Mesothelial cell of epicardium (in vitro differentiated cells): Measurements from ENCODE around the gene LMBRD2. TPM values are rescaled to one million over a fixed set of nuclear protein-coding genes. Genes with fewer than 3 reads are reported as not detected.

ENCODE experiments used
- DNase-seq, 2 experiments: peaks; one replicate each; pipeline ENCODE4 v3.0.0; 2021; ENCODE audit warnings: low spot score in 2 of 2; ENCODE audit not compliant: unreplicated experiment in 2 of 2
- H3K27ac Mint-ChIP-seq: 2 replicates; pipeline ENCODE4 v1.8.0; 2021; ENCODE audit warnings: mixed read lengths
- H3K27me3 Mint-ChIP-seq: 2 replicates; pipeline ENCODE4 v1.8.0; 2021; ENCODE audit warnings: low read depth, mixed read lengths
- H3K36me3 Mint-ChIP-seq: 2 replicates; pipeline ENCODE4 v1.8.0; 2021; ENCODE audit warnings: mixed read lengths
- H3K4me1 Mint-ChIP-seq: 2 replicates; pipeline ENCODE4 v1.8.0; 2021; ENCODE audit warnings: mixed read lengths
- H3K4me3 Mint-ChIP-seq: 2 replicates; pipeline ENCODE4 v1.8.0; 2021; ENCODE audit warnings: mild to moderate bottlenecking, moderate library complexity, mixed read lengths
- H3K9me3 Mint-ChIP-seq: 2 replicates; pipeline ENCODE4 v1.8.0; 2021; ENCODE audit warnings: mixed read lengths
- CTCF ChIP-seq: fragments of 200-600 bp; sonication (generic); IDR thresholded peaks from one replicate; pipeline ENCODE4 v1.5.0; 2021; ENCODE audit warnings: antibody characterized with exemption; ENCODE audit not compliant: unreplicated experiment
- total RNA-seq: library from RNA; stranded (reverse); gene quantifications from 3 replicates; pipeline ENCODE4 v1.2.1, GENCODE V29; 2021

LMBRD2 gene
- total RNA-seq, 1 donor from 2014 or later, result 7.9 TPM

- H3K4me3 Mint-ChIP-seq, result no peak overlapping the region
- no peak for DNase-seq
- peaks cover 15% of the 10 kb centered on the region for H3K9me3 Mint-ChIP-seq
- H3K4me1 Mint-ChIP-seq, result peaks cover 16% of the 10 kb centered on the region
- no peak for TF ChIP-seq CTCF
- H3K36me3 Mint-ChIP-seq, result peaks cover 50% of the 10 kb centered on the region
- no peak overlapping the region for H3K27ac Mint-ChIP-seq
- no peaks in the 10 kb centered on the region for H3K27me3 Mint-ChIP-seq
These were observed 30.1 kb upstream of the LMBRD2 start for GRCh38 chr5:36181774-36182173.

GRCh38 chr5:36180556-36181350 lies 29.1 kb upstream of the LMBRD2 start:
- DNase-seq, result no peak
- Mint-ChIP-seq H3K27ac (peak overlapping the region; percentile 67), H3K4me3 (no peak overlapping the region)

GRCh38 chr5:36179950-36180349 lies 28.3 kb upstream of the LMBRD2 start:
- no peak for DNase-seq
- H3K9me3 Mint-ChIP-seq, result peaks cover 2% of the 10 kb centered on the region
- peaks cover 37% of the 10 kb centered on the region for H3K36me3 Mint-ChIP-seq
- peak overlapping the region; percentile 67 for H3K27ac Mint-ChIP-seq
- H3K4me1 Mint-ChIP-seq, result peaks cover 16% of the 10 kb centered on the region
- no peak overlapping the region for H3K4me3 Mint-ChIP-seq
- no peak for TF ChIP-seq CTCF
- no peaks in the 10 kb centered on the region for H3K27me3 Mint-ChIP-seq

More at GRCh38 chr5:36180556-36181350, 29.1 kb upstream of the LMBRD2 start:
- TF ChIP-seq CTCF, result no peak
- Mint-ChIP-seq H3K4me1 (peaks cover 16% of the 10 kb centered on the region), H3K27me3 (no peaks in the 10 kb centered on the region), H3K9me3 (peaks cover 7% of the 10 kb centered on the region), H3K36me3 (peaks cover 41% of the 10 kb centered on the region)

GRCh38 chr5:36178524-36178890 lies 26.8 kb upstream of the LMBRD2 start:
- H3K4me1 Mint-ChIP-seq, result peaks cover 16% of the 10 kb centered on the region
- no peak overlapping the region for H3K27ac Mint-ChIP-seq
- no peak for TF ChIP-seq CTCF
- H3K27me3 Mint-ChIP-seq, result no peaks in the 10 kb centered on the region
- no peak overlapping the region for H3K4me3 Mint-ChIP-seq
- peaks cover 37% of the 10 kb centered on the region for H3K36me3 Mint-ChIP-seq
- no peaks in the 10 kb centered on the region for H3K9me3 Mint-ChIP-seq
- no peak for DNase-seq

- peak; percentile 49 for TF ChIP-seq CTCF
- peaks cover 37% of the 10 kb centered on the region for H3K36me3 Mint-ChIP-seq
- H3K4me3 Mint-ChIP-seq, result no peak overlapping the region
- peaks cover 16% of the 10 kb centered on the region for H3K4me1 Mint-ChIP-seq
- no peak for DNase-seq
- H3K27ac Mint-ChIP-seq, result no peak overlapping the region
- no peaks in the 10 kb centered on the region for H3K27me3 Mint-ChIP-seq
- H3K9me3 Mint-ChIP-seq, result no peaks in the 10 kb centered on the region
These were observed 26.2 kb upstream of the LMBRD2 start for GRCh38 chr5:36177715-36178523.
